ENCODE results near the gene SELENOF. TPM values are rescaled to one million over a fixed set of nuclear protein-coding genes. Genes with fewer than 3 reads are reported as not detected.
"Not testable (repeated sequence)": the region's sequence is repeated elsewhere in the genome, so short reads cannot be mapped to it uniquely, and the experiment has no call there.

The SELENOF gene
- total RNA-seq, 1 experiment from 2014 or later: 280 TPM

DNA sequence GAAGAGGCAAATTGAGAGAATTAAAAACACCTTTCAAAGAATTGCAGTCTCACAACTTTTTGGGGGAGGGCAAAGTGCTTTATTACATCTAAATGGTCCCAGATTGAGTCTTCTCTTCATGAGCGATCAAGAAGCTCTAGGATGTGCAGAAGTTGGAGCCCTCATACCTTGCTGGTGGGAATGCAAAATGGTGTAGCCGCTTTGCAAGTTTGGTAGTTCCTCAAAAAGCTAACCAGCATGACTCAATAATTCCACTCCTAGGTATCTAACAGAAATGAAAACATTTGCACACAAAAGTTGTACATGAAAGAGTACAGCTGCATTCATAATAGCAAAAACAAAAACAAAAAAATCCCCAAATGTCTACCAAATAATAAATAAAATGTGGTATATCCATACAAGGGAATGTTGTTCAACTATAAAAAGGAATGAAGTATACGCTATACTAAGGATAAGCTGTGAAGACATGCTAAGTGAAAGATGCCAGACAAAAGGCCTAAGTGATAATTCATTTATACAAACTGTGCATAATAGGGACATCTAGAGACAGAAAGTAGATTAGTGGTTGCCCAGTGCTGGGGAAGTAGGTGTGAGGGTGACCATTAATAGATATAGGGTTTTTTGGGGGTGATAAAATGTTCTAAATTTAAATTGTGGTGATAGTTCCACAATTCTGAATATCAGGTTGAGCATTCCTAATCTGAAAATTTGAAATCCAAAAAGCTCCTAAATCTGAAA is 55.2 kb downstream of the SELENOF start:
- no peak for DNase-seq (ENCODE audit: low read depth)

DNA sequence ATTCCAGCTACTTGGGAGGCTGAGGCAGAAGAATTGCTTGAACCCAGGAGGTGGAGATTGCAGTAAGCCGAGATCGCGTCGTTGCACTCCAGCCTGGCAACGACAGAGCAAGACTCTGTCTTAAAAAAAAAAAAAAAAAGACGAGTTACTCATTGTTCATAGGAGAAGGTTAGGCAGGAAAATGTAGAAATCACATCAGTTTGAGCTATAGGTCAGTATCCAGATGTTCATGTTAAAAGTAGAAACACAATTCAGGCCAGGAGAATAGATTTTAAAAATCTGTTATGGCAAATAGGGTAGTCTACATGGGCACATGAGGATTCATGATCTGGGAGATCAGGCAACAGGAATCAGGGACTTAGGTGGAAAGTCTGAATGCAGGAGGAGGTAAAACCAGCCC is 57.7 kb downstream of the SELENOF start:
- no peak for DNase-seq (ENCODE audit: low read depth)

DNA sequence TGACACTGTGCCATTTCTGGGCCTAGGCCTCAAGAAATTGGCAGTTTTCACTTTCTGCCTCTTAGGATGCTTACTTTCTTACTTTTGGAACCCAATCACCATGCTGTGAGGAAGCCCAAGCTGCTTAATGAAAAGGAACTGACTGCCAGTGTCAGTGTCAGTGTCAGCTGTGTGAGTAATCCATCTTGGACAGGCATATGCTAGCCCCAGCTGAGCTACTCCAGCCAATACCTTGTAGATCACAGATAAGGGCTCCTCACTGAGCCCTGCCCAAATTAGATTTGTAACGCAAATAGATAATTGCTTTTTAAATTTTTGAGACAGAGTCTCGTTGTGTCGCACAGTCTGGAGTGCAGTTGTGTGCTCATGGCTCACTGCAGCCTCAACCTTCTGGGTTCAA is 59.6 kb downstream of the SELENOF start:
- DNase-seq (ENCODE audit: low read depth): no peak

DNA sequence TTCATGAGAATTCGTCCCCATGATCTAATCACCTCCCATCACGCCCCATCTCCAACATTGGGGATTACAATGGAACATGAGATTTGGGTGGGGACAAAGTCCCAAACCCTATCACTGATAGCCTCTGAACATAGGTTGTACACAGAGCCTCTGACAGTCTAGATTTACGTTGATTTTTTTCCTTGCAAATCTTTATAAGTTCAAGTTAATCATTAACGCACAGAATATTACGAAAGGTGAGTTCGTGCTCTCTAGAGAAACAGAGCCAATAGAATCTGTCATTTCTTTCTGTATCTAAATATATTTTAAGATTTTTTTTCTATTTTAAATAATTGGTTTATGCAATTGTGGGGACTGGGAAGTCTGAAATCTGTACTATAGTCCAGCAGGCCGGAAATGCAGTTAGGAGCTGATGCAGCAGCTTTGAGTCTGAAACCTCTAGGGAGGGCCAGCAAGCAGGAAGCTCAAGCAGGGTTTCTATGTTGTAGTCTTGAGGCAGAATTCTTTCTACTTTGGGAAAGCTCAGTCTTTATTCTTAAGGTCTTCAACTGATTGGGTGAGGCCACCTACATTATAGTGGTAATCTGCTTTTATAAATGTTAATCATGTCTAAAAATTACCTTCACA is 61.0 kb downstream of the SELENOF start:
- DNase-seq (ENCODE audit: low read depth): no peak

DNA sequence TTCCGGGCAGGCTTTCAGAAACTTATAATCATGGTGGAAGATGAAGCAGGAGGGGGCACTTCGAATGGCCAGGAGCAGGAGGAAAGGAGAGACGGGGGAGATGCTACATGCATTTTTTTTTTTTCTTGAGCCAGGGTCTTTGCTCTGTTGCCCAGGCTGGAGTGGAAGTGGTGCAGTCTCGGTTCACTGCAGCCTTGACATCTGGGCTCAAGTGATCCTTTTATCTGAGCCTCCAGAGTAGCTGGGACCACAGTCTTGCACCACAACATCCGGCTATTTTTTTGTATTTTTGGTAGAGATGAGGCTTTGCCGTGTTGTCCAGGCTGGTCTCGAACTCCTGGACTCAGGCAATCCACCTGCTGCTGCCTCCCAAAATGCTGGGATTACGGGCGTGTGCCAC is 61.6 kb downstream of the SELENOF start:
- DNase-seq (ENCODE audit: low read depth): no peak

DNA sequence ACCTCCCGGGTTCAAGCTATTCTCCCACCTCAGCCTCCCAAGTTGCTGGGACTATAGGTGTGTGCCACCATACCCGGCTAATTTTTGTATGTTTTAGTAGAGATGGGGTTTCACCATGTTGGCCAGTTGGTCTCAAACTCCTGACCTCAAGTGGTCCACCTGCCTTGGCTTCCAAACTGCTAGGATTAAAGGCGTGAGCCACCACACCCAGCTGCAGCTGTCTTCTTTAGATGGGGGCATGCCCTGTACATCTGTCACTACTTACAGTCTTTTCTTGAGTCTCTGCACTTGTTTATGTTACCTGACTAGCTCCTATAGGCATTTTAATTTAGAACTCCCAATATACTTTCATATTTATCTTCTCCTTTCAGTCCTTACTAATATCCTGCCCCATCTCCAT is 64.2 kb downstream of the SELENOF start:
- DNase-seq (ENCODE audit: low read depth): no peak

DNA sequence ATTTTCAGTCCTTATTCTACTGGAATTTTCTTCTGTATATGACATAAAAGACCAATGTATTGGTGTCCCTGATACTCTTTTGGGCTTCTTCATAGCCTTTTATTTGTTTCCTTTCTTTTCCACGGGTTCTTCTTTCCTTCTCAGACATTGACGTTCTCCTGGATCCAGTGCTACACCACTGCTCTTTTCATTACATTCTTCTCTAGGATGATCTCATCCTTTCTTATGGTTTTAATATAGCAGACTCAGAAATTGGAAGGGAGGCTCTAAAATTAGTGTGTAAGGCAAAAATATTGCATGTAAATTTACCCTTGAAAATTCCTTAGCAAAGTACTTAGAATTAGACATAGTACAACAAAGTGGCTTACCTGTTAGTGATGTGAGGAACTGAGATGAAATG is 65.3 kb downstream of the SELENOF start:
- DNase-seq (ENCODE audit: low read depth): no peak

DNA sequence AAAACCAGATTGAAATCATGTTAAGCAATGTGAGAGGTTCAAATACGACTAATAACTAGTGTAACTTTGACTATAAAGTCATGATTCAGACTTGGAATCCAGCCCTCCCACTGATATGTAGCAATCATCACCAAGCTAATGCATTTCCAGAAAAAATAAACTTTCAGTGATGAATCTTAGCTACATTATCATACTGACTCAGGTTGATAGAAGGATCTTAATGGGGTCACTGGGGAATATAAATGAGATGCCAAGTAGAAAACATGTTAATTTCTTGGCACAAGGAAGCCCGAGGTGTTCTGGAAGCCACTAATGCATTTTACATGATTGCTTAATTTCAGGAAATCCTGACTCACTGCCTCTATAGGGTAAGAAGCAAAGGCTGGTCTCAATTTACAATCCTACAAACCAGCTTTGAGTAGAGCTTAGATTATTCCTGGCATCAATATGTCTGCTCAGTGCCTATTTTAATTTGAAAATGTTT is 67.7 kb downstream of the SELENOF start:
- peak; percentile 91 for DNase-seq (ENCODE audit: low read depth)

DNA sequence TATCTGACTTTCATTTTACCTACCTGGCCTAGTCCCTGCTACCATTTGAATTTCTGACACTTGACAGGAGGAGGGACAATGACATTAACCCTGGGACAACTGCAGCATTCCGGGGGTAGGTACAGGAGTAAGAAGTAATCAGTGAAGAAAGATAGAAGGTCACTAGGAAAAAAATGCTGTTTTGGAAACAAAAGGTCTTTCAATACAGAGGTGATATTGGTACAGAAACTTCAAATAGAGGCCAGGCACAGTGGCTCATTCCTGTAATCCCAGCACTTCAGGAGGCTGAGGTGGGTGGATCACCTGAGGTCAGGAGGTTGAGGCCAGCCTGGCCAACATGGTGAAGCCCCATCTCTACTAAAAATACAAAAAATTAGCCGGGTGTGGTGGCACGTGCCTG is 68.4 kb downstream of the SELENOF start:
- no peak for DNase-seq (ENCODE audit: low read depth)

DNA sequence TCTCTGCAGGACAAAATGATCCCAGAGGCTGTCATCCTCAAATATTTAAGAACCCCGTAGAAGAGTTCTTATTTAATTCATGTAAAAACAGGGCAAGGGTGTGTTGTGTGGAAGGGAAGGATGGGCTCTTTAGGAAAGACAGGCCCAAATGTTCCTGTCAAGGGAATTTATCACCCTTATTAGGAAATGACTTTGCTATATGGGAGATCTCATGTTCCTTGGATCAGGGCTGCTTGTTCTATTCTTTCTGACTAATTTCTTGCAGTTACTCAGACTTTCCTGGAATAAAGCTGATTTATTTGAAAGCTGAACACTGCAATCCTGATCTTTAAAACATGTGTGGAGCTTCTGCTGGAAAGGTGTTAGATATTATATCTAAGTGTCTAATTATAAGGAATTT is 72.8 kb downstream of the SELENOF start:
- no peak for DNase-seq (ENCODE audit: low read depth)

DNA sequence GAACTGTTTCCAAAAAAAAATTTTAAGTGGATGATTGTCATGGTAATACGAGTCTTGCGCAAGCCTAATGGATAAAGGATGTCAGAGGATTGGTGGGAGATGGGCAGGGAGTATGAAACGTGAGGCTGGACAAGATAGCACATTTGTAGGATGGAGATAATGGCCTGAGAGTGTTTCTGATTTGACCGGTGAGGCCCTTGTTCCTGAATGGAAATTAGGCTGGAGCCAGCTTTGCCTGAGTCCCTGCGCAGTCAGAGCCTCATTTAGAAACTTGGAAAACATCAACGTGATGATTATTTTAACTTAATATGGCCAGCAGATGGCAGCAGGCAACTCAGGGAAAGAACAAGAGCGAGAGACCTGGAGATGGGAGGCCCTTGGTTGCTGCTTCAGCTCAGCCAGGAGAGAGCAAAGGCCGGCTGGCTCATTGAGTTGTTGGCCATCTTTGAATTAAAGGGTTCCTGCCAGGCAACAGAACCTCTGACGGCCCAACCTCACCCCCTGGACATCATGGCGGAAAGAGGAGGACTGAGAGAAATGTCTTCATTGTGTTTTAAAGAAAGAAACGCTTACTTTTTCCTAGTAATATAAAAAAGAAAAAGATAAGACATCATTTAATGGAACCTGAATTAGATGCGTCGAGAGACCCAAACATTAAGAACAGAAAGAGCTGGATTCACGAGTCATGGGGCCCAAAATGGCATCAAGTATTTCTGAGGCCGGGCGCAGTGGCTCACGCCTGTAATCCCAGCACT is 80.3 kb downstream of the SELENOF start:
- DNase-seq (ENCODE audit: low read depth): peak; percentile 89

DNA sequence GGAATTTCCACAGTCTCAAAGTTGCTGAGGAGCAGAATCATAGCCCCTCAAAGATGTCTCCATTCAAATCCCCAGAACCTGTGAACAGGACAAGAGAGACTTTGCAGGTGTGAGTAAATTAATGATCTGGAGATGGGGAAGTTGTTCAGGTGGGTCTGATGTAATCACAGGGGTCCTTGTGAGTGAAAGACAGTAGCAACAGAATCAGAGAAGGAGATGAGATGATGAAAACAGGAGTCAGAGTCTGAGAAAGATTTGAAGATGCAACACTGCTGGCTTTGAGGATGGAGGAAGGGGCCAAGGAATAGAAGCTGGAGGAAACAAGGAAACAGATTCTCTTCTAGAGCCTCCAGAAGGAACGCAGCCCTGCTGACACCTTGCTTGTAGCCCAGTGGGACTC is 81.5 kb downstream of the SELENOF start:
- DNase-seq (ENCODE audit: low read depth): no peak

DNA sequence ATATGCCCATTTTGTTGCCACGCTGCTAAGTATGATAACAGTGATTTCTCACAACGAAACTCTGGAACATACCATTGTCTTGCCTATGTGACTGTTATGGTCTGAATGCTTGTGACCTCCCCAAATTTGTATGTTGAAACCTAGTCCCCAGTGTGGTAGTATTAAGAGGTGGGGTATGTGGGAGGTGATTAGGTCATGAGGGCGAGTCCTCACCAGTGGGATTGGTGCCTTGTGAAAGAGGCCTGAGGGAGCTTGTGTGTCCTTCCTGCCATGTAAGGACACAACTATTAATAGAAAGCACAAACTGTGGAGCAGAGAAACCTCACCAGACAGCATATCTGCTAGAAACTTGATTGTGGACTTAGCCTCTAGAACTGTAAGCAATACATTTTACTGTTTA is 84.6 kb downstream of the SELENOF start:
- no peak for DNase-seq (ENCODE audit: low read depth)

DNA sequence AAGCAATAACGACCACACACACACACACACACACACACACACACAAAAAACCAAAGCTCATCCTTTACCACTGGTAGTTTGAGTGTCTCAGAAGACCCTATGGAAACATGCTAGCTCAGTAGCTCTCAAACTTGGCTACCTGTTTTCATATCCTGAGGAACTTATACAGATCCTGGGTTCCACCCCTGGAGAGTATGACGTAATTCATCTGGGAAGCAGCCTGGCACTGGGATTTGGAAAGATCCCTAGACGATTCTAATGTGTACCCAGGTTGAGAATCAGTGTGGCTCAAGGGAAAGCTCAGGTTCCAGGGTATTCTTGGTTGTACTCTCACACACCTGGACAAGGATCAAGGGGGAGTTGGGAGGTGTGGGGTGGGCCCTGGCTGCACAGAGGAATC is 85.9 kb downstream of the SELENOF start:
- no peak for DNase-seq (ENCODE audit: low read depth)

DNA sequence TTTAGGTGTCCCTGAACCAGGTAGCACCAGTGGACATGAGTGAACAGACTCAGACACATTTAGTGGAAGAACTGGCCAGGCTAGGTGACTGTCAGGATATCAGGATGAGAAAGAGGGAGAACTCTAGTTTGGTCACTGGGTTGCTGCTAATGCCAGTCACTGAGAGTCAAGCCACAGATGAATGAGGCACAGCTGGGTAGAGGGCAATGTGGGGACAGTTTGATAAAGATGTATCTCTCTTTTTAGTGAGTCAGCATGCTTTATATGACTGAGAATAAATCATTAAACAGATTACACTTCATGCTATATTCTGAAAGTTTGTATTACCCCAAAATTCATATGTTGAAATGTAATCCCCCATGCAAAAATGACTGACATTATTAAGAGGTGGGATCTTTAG is 87.1 kb downstream of the SELENOF start:
- no peak for DNase-seq (ENCODE audit: low read depth)

DNA sequence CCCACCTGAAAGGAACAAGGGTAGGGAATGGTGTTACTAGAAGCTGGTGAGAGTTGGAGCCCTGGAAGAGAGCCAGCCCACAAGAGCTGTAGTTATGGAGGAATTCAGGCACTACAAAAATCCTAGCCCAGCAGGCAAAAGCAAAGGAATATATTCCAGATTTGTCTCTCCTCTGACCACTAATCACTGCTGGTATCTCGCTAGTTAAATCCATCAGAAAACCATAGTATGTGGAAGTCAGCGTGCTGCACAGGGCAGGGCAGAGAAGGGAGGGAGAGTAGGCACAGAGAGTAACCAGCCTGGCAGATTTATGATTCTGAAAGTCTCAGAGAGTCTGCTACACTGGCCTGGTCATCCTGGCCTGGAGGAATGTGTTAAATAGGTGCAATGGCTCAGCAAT is 88.6 kb downstream of the SELENOF start:
- peak; percentile 54 for DNase-seq (ENCODE audit: low read depth)

DNA sequence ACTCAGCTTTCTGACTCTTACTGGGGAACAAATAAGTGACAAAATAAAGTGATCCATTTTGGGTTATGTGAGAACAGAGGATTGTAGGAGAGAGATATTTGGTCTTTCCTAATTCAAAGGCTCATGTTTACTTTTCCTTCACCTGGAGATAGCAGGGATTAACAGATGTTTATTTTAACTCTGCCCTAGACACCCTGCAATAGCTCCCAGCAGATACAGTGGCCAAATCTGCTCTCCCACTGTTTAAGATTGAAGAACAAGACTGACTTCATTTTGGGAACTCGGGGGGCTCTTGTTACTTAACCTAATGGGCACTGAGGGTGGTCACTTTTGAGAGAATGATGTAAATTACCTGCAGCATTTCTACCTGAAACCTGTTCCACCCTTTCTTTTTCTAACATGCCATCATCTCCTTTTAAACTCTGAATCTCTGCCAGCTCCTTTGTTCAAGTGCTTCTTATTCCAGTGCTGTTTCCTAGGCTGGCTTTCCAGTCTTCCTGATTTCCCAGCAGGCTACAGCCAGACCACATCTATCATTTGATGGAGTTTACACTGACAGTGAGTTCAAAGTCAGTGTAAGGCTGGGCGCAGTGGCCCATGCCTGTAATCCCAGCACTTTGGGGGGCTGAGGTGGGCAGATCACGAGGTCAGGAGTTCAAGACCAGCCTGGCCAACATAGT is 90.0 kb downstream of the SELENOF start:
- DNase-seq (ENCODE audit: low read depth): no peak

DNA sequence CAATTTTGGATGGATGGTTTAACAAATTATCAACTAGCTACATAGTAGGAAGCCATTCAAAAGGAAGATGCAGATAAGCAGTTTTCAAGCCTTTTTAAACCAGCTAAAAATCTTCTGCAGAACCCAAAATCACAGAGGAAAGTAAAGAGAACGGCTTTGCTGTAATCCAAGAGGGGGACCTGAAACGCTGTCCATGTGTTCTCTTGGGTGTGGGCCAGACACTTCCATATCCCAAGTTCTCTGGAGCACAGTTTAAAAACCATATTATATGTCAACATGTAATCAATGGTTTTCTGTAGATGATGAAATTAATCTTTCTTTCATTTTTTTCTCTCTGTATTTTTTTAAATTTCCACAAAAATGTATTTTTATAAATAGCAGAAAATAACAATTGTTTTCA is 90.5 kb downstream of the SELENOF start:
- DNase-seq (ENCODE audit: low read depth): no peak

DNA sequence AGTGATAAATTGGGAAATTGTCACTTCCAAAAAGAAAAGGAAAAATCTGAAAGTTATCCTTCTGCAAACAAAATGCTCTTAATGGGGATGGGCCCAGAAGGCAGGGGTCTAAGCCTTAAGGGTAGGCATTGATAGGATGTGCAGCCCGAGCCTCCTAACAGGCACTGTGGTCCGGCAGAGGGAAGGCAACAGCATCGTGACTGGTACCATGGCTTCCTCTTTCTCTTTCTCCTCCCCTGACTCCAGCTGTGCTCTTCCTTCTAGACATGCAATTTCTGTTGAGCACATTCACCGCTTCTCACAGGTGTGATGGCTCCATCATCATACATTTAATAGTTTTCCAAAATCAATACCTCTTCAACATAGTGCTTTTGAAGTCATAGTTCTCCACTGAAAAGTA is 91.5 kb downstream of the SELENOF start:
- DNase-seq (ENCODE audit: low read depth): no peak

DNA sequence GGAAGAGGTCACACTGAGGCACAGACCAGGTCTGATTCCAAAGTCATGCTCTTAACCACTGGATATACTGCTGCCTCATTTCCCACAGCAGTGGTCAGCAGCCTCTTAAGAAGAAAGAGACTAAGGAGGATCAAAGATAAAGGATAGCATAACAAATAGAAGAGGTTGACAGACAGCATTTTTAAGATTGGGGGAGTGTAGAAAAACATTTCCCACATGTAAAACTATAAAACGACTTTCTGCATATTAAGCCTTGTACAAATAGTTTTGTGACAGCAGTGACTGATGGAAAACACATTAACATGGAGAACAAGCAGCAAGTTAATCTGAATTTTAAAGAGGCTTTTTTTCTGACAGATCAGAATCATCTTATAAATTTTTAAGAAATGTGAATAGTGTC is 92.0 kb downstream of the SELENOF start:
- no peak for DNase-seq (ENCODE audit: low read depth)

DNA sequence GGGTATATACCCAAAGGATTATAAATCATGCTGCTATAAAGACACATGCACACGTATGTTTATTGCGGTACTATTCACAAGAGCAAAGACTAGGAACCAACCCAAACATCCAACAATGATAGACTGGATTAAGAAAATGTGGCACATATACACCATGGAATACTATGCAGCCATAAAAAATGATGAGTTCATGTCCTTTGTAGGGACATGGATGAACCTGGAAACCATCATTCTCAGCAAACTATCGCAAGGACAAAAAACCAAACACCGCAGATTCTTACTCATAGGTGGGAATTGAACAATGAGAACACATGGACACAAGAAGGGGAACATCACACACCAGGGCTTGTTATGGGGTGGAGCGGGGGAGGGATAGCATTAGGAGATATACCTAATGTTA is 94.0 kb downstream of the SELENOF start:
- not testable (repeated sequence) for DNase-seq (ENCODE audit: low read depth)

DNA sequence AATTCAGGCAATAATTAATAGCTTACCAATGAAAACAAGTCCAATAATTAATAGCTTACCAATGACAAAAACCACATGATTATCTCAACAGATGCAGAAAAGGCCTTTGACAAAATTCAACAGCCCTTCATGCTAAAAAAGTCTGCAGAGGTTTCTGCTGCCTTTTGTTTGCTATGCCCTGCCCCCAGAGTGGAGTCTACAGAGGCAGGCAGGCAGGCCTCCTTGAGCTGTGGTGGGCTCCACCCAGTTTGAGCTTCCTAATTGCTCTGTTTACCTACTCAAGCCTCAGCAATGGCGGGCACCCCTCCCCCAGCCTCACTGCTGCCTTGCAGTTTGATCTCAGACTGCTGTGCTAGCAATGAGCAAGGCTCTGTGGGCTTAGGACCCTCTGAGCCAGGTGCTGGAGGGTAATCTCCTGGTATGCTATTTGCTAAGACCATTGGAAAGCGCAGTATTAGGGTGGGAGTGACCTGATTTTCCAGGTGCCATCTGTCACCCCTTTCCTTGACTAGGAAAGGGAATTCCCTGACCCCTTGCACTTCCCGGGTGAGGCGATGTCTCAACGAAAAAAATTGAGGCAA is 96.6 kb downstream of the SELENOF start:
- DNase-seq (ENCODE audit: low read depth): not testable (repeated sequence)

Data from Daoy (cell line).